ENCODE data around the gene TUBB4B. TPM values are rescaled to one million over a fixed set of nuclear protein-coding genes. Genes with fewer than 3 reads are reported as not detected.

The TUBB4B gene
- total RNA-seq, 1 experiment from 2014 or later = 424 TPM

- Histone ChIP-seq H2AFZ (ENCODE audit: low read length) (no peak overlapping the region), H3K79me2 (ENCODE audit: low read length) (peaks cover 19% of the 10 kb centered on the region), H3K4me2 (ENCODE audit: low read length) (no peak overlapping the region), H3K4me3 (ENCODE audit: low read length) (no peak overlapping the region), H3K36me3 (ENCODE audit: low read depth, low read length) (no peaks in the 10 kb centered on the region), H3K9me2 (replicated peaks; ENCODE audit: low read length) (no peaks in the 10 kb centered on the region), H4K20me1 (ENCODE audit: low read length) (no peaks in the 10 kb centered on the region), H3F3A (ENCODE audit: low read length, unreplicated experiment) (no peaks in the 10 kb centered on the region), H3K27me3 (ENCODE audit: low read length) (no peaks in the 10 kb centered on the region), H3K4me1 (ENCODE audit: insufficient read depth, low read length) (peaks cover 17% of the 10 kb centered on the region), H3K9me3 (ENCODE audit: low read length) (no peaks in the 10 kb centered on the region), H3K9ac (ENCODE audit: low read length) (no peak overlapping the region), H3K27ac (ENCODE audit: low read length) (no peak overlapping the region)
- TF ChIP-seq EZH2 (IDR thresholded peaks at IDR 0.05; ENCODE audit: low read length, unreplicated experiment) = no peak
- TF ChIP-seq EZH2phosphoT487 (IDR thresholded peaks at IDR 0.05; ENCODE audit: borderline replicate concordance, low read length) = no peak
- TF ChIP-seq, protein P1, sequence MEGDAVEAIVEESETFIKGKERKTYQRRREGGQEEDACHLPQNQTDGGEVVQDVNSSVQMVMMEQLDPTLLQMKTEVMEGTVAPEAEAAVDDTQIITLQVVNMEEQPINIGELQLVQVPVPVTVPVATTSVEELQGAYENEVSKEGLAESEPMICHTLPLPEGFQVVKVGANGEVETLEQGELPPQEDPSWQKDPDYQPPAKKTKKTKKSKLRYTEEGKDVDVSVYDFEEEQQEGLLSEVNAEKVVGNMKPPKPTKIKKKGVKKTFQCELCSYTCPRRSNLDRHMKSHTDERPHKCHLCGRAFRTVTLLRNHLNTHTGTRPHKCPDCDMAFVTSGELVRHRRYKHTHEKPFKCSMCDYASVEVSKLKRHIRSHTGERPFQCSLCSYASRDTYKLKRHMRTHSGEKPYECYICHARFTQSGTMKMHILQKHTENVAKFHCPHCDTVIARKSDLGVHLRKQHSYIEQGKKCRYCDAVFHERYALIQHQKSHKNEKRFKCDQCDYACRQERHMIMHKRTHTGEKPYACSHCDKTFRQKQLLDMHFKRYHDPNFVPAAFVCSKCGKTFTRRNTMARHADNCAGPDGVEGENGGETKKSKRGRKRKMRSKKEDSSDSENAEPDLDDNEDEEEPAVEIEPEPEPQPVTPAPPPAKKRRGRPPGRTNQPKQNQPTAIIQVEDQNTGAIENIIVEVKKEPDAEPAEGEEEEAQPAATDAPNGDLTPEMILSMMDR (conservative IDR thresholded peaks at IDR 0.05; ENCODE audit: low read depth, low read length) = no peak
- no peak for DNase-seq
- intact Hi-C loops (cut with micrococcal nuclease) = no loop called here
- BruUV-seq (replicated peaks) = no TSS peak
- ATAC-seq = no peak
- POLR2A ChIA-PET (ENCODE audit: unreplicated experiment) = no interaction called here
- CTCF ChIA-PET = no interaction called here
These were observed 34.7 kb downstream of the TUBB4B start for GRCh38 chr9:137275588-137276472.

- Histone ChIP-seq H3K4me1 (ENCODE audit: insufficient read depth, low read length) (peaks cover 17% of the 10 kb centered on the region), H3K9me3 (ENCODE audit: low read length) (no peaks in the 10 kb centered on the region), H4K20me1 (ENCODE audit: low read length) (no peaks in the 10 kb centered on the region), H3K36me3 (ENCODE audit: low read depth, low read length) (no peaks in the 10 kb centered on the region), H3K4me3 (ENCODE audit: low read length) (peak overlapping the region; percentile 67), H2AFZ (ENCODE audit: low read length) (no peak overlapping the region), H3K4me2 (ENCODE audit: low read length) (peak overlapping the region; percentile 87), H3K27ac (ENCODE audit: low read length) (peak overlapping the region; percentile 79), H3F3A (ENCODE audit: low read length, unreplicated experiment) (no peaks in the 10 kb centered on the region), H3K9me2 (replicated peaks; ENCODE audit: low read length) (no peaks in the 10 kb centered on the region), H3K27me3 (ENCODE audit: low read length) (no peaks in the 10 kb centered on the region), H3K79me2 (ENCODE audit: low read length) (peaks cover 19% of the 10 kb centered on the region), H3K9ac (ENCODE audit: low read length) (peak overlapping the region; percentile 79)
- POLR2A ChIA-PET (ENCODE audit: unreplicated experiment) = interaction anchor here (0.6 to 1.0 kb wide), 3 partner anchors 10 to 36 kb away, joined by 3 to 4 read pairs (median 4); no protein-coding TSS in a partner anchor
- ATAC-seq (peak; percentile 37), DNase-seq (peak; percentile 41)
- TF ChIP-seq EZH2phosphoT487 (IDR thresholded peaks at IDR 0.05; ENCODE audit: borderline replicate concordance, low read length) = no peak
- TF ChIP-seq, protein P1 (conservative IDR thresholded peaks at IDR 0.05; ENCODE audit: low read depth, low read length) = no peak
- no peak for TF ChIP-seq EZH2 (IDR thresholded peaks at IDR 0.05; ENCODE audit: low read length, unreplicated experiment)
- intact Hi-C loops (cut with micrococcal nuclease) = no loop called here
- CTCF ChIA-PET = interaction anchor here (0.6 to 1.0 kb wide), 2 partner anchors 10 to 53 kb away, joined by 4 to 11 read pairs; no protein-coding TSS in a partner anchor
- TSS peak; percentile 89 for BruUV-seq (replicated peaks)
These were observed 35.6 kb downstream of the TUBB4B start for GRCh38 chr9:137276473-137277328.

Measured in PC-3 (cell line).